Renal pelvis (tissue), 4 donors: Measurements from ENCODE around the gene IER2. TPM values are rescaled to one million over a fixed set of nuclear protein-coding genes. Genes with fewer than 3 reads are reported as not detected.
"Not testable (repeated sequence)": the region's sequence is repeated elsewhere in the genome, so short reads cannot be mapped to it uniquely, and the experiment has no call there.

Source experiments
- DNase-seq: peaks from one replicate; pipeline ENCODE4 v3.0.0-alpha.2; 2013
- polyA plus RNA-seq, 3 donors: library from polyadenylated mRNA; unstranded; fragments of 120-200 nt; gene quantifications; one replicate each; pipeline ENCODE4 v1.2.1, GENCODE V29; 2013; ENCODE audit not compliant: insufficient read length in 3 of 3

Gene IER2
- polyA plus RNA-seq, 3 donors, result 67.0 to 87.0 (median 73.1) TPM

DNA sequence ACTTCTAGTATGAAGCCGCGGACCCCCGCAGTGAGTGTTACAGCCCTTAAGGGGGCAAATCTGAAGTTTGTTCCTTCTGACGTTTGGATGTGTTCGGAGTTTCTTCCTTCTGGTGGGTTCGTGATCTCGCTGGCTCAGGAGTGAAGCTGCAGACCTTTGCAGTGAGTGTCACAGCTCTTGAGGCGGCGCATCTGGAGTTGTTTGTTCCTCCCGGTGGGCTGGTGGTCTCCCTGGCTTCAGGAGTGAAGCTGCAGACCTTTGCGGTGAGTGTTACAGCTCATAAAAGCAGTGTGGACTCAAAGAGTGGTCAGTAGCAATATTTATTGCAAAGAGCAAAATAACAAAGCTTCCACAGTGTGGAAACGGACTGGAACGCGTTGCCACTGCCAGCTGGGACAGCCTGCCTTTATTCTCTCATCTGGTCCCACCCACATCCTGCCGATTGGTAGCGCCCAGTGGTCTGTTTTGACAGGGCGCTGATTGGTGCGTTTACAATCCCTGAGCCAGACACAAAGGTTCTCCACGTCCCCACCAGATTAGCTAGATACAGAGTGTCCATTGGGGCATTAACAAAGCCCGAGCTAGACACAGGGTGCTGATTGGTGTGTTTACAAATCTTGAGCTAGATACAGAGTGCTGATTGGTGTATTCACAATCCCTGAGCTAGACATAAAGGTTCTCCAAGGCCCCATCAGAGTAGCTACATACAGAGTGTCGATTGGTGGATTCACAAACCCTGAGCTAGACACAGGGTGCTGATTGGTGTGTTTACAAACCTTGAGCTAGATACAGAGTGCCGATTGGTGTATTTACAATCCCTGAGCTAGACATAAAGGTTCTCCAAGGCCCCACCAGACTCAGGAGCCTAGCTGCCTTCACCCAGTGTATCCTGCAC, 35.8 kb downstream of the IER2 start:
- not testable (repeated sequence) for DNase-seq

DNA sequence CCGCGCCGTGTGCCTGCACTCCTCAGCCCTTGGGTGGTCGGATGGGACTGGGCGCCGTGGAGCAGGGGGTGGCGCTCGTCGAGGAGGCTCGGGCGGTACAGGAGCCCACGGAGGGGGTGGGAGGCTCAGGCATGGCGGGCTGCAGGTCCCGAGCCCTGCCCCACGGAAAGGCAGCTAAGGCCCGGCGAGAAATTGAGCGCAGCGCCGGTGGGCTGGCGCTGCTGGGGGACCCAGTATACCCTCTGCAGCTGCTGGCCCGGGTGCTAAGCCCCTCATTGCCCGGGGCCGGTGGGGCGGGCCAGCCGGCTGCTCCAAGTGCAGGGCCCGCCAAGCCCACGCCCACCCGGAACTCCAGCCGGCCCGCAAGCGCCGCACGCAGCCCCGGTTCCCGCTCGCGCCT, 36.5 kb downstream of the IER2 start:
- DNase-seq, result not testable (repeated sequence)

DNA sequence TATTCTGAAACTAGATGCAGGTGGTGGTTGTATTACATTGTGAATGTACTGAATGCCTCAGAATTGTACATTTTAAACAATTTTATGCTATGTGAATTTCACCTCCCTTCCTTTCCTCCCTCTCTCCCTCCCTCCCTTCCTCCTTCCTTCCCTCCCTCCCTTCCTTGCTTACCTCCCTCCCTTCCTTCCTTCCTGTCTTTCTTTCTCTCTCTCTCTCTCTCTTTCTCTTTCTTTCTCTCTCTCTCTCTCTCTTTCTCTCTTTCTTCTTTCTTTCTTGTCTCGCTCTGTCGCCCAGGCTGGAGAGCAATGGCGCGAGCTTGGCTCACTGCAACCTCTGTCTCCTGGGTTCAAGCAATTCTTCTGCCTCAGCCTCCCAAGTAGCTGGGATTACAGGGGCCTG, 37.2 kb downstream of the IER2 start:
- no peak for DNase-seq

DNA sequence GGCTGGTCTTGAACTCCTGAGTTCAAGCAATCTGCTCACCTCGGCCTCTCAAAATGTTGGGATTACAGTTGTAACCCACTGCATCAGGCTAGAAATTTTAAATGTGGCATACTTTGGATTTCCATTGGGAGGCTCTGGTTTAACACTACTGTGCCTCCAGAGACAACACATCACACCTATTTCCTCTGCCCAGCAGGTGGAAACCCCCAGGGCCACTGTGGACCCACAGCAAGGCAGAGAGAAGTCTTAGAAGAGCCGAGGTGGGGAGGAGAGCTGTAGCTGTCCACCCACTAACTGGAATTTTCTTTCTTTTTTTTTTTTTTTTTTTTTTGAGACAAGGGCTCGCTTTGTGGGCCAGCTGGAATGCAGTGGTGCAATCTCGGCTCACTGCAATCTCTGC, 39.4 kb downstream of the IER2 start:
- no peak for DNase-seq

DNA sequence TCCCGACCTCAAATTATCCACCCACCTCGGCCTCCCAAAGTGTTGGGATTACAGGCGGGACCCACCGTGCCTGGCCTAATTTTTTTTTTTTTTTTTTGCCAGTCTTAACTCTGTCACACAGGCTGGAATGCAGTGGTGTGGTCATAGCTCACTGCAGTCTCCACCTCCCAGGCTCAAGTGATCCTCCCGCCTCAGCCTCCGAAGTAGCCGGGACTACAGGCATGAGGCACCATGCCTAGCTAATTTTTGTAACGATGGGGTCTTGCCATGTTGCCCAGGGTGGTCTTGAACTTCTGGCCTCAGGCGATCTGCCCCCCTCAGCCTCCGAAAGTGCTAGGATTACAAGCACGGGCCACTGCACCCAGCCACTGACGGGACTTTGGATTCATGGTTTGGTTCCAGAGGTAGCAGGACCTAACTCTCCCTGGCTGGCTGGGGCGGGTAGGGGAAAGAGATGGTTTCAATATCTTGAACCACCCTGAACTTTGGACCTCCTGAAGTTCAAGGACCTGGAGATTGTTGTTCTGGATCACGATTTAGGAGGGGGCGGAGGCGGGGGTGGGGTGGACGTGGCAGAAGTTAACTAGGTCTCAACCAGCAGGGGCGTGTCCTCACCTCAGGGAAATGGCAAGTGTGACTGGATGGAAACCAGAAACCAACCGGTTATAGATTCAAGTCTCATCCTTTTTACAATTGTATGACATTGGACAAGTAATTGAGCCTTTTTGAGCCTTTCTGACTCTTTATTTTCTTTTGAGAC, 40.8 kb downstream of the IER2 start:
- DNase-seq, result no peak

DNA sequence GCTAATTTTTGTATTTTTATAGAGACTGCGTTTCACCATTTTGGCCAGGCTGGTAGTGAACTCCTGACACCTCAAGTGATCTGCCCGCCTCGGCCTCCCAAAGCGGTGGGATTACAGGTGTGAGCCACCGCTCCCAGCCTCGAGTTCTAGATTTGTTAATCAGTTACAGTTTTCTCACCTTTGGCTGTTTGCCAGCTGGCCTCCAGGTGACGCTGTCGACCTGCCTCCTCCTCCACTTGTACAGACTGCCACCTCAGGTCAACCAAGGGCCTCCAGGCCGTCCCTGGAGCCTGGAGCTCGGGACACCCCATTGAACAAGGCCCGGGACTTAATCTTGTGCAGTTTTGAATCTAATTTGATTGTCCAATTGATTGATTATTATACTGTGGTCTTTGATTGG, 45.5 kb downstream of the IER2 start:
- DNase-seq, result no peak

DNA sequence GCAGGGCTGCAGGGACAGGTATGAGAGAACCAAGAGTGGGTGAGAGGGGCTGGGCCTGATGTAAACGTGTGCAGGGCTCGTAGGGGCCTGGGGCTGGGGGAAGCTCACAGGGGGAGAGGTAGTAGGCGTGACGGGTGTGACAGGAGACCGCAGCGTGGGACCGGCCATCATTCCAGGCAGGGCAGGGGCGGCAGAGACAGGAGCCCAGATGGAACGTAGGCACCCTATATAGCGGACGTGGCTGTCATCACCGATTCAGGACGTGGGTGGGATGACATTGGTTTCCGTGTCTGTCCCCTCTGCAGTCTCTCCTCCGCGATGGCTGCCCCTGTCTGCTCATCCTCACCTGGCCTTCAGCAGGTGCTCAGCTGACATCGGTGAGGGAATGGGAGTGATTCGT, 48.4 kb downstream of the IER2 start:
- no peak for DNase-seq

DNA sequence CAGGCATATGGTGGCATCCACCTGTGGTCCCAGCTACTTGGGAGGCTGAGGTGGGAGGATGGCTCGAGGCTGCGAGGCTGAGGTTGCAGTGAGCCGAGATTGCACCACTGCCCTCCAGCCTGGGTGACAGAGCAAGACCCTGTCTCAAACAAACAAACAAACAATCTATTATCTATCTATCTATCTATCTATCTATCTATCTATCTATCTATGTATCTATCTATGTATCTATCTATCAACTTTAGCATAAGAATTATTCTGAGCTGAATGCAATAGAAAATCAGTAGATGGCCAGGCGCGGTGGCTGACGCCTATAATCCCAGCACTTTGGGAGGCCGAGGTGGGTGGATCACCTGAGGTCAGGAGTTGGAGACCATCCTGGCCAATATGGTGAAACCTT, 51.9 kb downstream of the IER2 start:
- not testable (repeated sequence) for DNase-seq

Other genes with a start within 250 kb of the IER2 start
- 1 to 10 TPM; 2.4 to 6.2 (median 5.5) TPM for gene SYCE2, start 231.1 kb upstream of the IER2 start, polyA plus RNA-seq
- gene FARSA, start 216.7 kb upstream of the IER2 start, polyA plus RNA-seq, result 10 to 100 TPM; 54.6 to 65.4 (median 62.1) TPM
- gene CALR, start 211.8 kb upstream of the IER2 start, polyA plus RNA-seq, result 1,000 to 10,000 TPM in 1 of 3 donors, 100 to 1,000 TPM in 2; 860 to 1,005 (median 871) TPM
- 10 to 100 TPM; 81.0 to 92.7 (median 89.6) TPM for gene RAD23A, start 204.5 kb upstream of the IER2 start, polyA plus RNA-seq
- 10 to 100 TPM; 36.2 to 54.7 (median 42.6) TPM for gene GADD45GIP1, start 193.2 kb upstream of the IER2 start, polyA plus RNA-seq
- gene DAND5, start 180.8 kb upstream of the IER2 start, polyA plus RNA-seq, result under 1 TPM; 0.06 to 0.22 (median 0.19) TPM
- 10 to 100 TPM; 14.8 to 19.2 (median 14.9) TPM for gene NFIX, start 154.9 kb upstream of the IER2 start, polyA plus RNA-seq
- 1 to 10 TPM; 5.2 to 7.7 (median 5.7) TPM for gene LYL1, start 47.6 kb upstream of the IER2 start, polyA plus RNA-seq
- gene TRMT1, start 33.7 kb upstream of the IER2 start, polyA plus RNA-seq, result 10 to 100 TPM; 35.0 to 43.9 (median 42.9) TPM
- 10 to 100 TPM; 29.1 to 38.3 (median 38.1) TPM for gene NACC1, start 32.1 kb upstream of the IER2 start, polyA plus RNA-seq
- 10 to 100 TPM; 63.9 to 72.6 (median 64.1) TPM for gene STX10, start within 50 bp of the IER2 start, polyA plus RNA-seq